WTC11 (cell line): ENCODE measurements around the gene ZNF423. TPM values are rescaled to one million over a fixed set of nuclear protein-coding genes. Genes with fewer than 3 reads are reported as not detected.

Experiments used
- ATAC-seq: fragments of 200-7000 bp; cut with Tn5 transposase; 2 replicates; pipeline ENCODE4 v1.10.0; 2021; ENCODE audit warnings: mild to moderate bottlenecking, moderate library complexity
- CTCF ChIA-PET: fragments of 300-600 bp; sonication (Branson Sonifier 250); formaldehyde crosslinking; loops from one replicate; lab custom pipeline; 2021; ENCODE audit warnings: antibody characterized with exemption; lab: Charles Lee
- POLR2A ChIA-PET: fragments of 350-600 bp; sonication (Branson Sonifier 250); formaldehyde crosslinking; loops from one replicate; lab custom pipeline; 2021; ENCODE audit warnings: antibody characterized with exemption; lab: Charles Lee
- DNase-seq: peaks from one replicate; pipeline ENCODE4 v3.0.0; 2021; ENCODE audit warnings: low spot score
- H3K27ac Mint-ChIP-seq: 2 replicates; pipeline ENCODE4 v1.8.0; 2021; ENCODE audit warnings: mixed read lengths
- H3K27me3 Mint-ChIP-seq: 2 replicates; pipeline ENCODE4 v1.8.0; 2021; ENCODE audit warnings: low read depth, mild to moderate bottlenecking, moderate library complexity, mixed read lengths
- H3K36me3 Mint-ChIP-seq: 2 replicates; pipeline ENCODE4 v1.8.0; 2021; ENCODE audit warnings: mixed read lengths
- H3K4me1 Mint-ChIP-seq: 2 replicates; pipeline ENCODE4 v1.8.0; 2022; ENCODE audit warnings: mixed read lengths
- H3K4me3 Mint-ChIP-seq: 2 replicates; pipeline ENCODE4 v1.8.0; 2021; ENCODE audit warnings: mild to moderate bottlenecking, moderate library complexity, mixed read lengths
- H3K9me3 Mint-ChIP-seq: 2 replicates; pipeline ENCODE4 v1.8.0; 2021; ENCODE audit warnings: mixed read lengths
- FOXJ3 ChIP-seq: sonication (generic); formaldehyde crosslinking; IDR thresholded peaks from 2 replicates; pipeline ENCODE4 v1.9.0; 2021; ENCODE audit warnings: missing genetic modification reagents, mild to moderate bottlenecking, borderline replicate concordance
- FOXP1 ChIP-seq: sonication (generic); formaldehyde crosslinking; IDR thresholded peaks from 2 replicates; pipeline ENCODE4 v1.8.0; 2022; ENCODE audit warnings: missing genetic modification reagents, mild to moderate bottlenecking, moderate library complexity, borderline replicate concordance
- MXD4 ChIP-seq: fragments of 250-450 bp; sonication (Bioruptor Pico); IDR thresholded peaks from 2 replicates; pipeline ENCODE4 v1.8.0; 2021; ENCODE audit warnings: mild to moderate bottlenecking, moderate library complexity, borderline replicate concordance
- SMAD4 ChIP-seq: sonication (generic); formaldehyde crosslinking; IDR thresholded peaks from 2 replicates; pipeline ENCODE4 v1.8.0; 2022; ENCODE audit warnings: mild to moderate bottlenecking, missing genetic modification reagents
- ZNF219 ChIP-seq: sonication (generic); formaldehyde crosslinking; IDR thresholded peaks from 2 replicates; pipeline ENCODE4 v1.8.0; 2023; ENCODE audit warnings: missing genetic modification reagents, mild to moderate bottlenecking, borderline replicate concordance
- ZNF317 ChIP-seq: sonication (generic); formaldehyde crosslinking; IDR thresholded peaks from 2 replicates; pipeline ENCODE4 v1.8.1; 2023; ENCODE audit warnings: low read depth, mild to moderate bottlenecking, moderate library complexity, missing genetic modification reagents, borderline replicate concordance
- total RNA-seq: library from RNA; stranded (reverse); gene quantifications from 3 replicates; pipeline ENCODE4 v1.2.3, GENCODE V29; 2021
- TF ChIP-seq, protein P1 (sequence below): fragments of 200-600 bp; IDR thresholded peaks from 2 replicates; pipeline ENCODE4 v1.8.0; 2022; ENCODE audit warnings: antibody characterized with exemption
- TF ChIP-seq, protein P2 (sequence below): sonication (generic); formaldehyde crosslinking; IDR thresholded peaks from 2 replicates; pipeline ENCODE4 v1.8.0; 2022; ENCODE audit warnings: mild to moderate bottlenecking, missing genetic modification reagents
- TF ChIP-seq, protein P3 (sequence below): fragments of 250-450 bp; sonication (Bioruptor Pico); IDR thresholded peaks from 2 replicates; pipeline ENCODE4 v2.1.2; 2022; ENCODE audit warnings: mild to moderate bottlenecking, moderate library complexity
- TF ChIP-seq, protein P4 (sequence below): sonication (generic); formaldehyde crosslinking; IDR thresholded peaks from 2 replicates; pipeline ENCODE4 v1.8.0; 2023; ENCODE audit warnings: missing genetic modification reagents, mild to moderate bottlenecking, borderline replicate concordance

Gene ZNF423
- total RNA-seq, 1 experiment from 2014 or later, result 38.8 TPM

DNA sequence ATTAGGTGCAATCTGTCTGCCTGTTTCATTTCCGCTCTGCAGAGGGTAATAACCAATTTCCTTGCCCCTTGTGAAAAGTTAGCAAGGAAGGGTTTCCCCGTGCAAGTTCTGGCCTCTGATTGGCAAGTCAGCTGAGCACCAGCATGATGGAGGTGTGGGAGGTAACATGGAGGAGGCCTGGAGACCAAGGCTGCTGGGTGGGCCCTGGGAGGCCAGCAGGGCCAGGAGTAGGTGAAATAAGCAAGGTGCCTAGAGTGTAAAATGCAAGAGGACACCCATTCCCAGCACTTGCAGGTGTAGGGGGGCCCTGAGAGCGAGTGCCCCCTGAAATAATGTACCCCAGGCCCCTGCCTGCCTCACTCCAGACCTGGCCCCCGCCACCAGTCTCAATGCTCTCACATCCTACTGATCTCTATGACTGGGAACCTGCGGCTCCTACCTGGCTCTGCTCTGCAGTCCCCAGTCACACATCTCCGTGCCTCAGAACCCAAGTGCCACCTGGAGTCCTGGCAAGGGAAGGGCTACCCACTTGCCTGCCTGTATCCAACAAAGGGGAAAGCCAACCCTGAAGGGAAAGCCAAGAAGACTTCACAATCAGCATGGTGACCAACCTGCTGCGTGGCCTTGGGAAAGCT is 366.1 kb downstream of the ZNF423 start (continued):
- TF ChIP-seq, protein P1, sequence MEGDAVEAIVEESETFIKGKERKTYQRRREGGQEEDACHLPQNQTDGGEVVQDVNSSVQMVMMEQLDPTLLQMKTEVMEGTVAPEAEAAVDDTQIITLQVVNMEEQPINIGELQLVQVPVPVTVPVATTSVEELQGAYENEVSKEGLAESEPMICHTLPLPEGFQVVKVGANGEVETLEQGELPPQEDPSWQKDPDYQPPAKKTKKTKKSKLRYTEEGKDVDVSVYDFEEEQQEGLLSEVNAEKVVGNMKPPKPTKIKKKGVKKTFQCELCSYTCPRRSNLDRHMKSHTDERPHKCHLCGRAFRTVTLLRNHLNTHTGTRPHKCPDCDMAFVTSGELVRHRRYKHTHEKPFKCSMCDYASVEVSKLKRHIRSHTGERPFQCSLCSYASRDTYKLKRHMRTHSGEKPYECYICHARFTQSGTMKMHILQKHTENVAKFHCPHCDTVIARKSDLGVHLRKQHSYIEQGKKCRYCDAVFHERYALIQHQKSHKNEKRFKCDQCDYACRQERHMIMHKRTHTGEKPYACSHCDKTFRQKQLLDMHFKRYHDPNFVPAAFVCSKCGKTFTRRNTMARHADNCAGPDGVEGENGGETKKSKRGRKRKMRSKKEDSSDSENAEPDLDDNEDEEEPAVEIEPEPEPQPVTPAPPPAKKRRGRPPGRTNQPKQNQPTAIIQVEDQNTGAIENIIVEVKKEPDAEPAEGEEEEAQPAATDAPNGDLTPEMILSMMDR, result no peak
- TF ChIP-seq ZNF219 (no peak), ZNF317 (CRISPR knock-in tag) (no peak)
- TF ChIP-seq, protein P2, sequence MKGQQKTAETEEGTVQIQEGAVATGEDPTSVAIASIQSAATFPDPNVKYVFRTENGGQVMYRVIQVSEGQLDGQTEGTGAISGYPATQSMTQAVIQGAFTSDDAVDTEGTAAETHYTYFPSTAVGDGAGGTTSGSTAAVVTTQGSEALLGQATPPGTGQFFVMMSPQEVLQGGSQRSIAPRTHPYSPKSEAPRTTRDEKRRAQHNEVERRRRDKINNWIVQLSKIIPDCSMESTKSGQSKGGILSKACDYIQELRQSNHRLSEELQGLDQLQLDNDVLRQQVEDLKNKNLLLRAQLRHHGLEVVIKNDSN (CRISPR knock-in tag), result no peak
- TF ChIP-seq, protein P3, sequence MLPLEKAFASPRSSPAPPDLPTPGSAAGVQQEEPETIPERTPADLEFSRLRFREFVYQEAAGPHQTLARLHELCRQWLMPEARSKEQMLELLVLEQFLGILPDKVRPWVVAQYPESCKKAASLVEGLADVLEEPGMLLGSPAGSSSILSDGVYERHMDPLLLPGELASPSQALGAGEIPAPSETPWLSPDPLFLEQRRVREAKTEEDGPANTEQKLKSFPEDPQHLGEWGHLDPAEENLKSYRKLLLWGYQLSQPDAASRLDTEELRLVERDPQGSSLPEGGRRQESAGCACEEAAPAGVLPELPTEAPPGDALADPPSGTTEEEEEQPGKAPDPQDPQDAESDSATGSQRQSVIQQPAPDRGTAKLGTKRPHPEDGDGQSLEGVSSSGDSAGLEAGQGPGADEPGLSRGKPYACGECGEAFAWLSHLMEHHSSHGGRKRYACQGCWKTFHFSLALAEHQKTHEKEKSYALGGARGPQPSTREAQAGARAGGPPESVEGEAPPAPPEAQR, result no peak

DNA sequence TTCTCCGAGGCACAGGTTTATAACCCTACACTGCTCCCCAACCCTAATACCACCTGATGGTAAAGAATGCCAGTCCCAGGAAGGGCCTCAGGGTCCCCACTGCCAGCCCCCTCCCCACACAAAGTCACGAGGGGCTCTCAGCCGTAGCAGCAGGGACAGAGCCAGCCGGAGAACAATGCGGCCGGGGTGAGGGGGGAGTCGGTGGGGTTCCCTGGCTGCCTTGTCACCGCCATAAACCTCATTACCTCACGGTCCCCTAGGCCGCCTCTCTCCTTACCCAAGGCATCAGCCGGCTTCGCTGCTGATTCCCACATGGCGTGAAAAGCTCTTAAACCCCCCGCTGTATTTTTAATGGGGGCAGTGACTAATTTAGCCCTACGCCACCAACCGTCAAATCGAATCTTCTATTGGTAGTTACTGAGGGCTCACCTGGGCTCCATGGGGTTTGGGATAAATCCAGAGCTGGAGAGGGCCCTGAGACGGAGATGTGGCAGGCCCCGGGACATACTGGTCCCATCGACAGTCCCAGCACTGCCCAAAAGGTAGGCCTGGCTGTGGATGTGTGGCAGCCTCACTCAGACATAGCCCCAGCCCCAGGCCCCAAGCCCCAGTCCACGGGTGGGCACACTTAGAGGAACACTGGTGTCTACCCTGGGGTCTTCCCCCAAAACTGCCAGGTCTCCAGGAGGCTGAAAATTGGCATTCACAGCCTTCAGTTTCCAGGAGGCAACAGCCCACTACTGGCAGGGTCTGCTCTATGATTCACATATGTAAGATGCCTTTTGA is 367.0 kb downstream of the ZNF423 start:
- TF ChIP-seq FOXP1 (CRISPR knock-in tag), result no peak
- no peak for DNase-seq
- Mint-ChIP-seq H3K4me1 (peaks cover 19% of the 10 kb centered on the region), H3K27me3 (no peaks in the 10 kb centered on the region), H3K27ac (no peak overlapping the region), H3K4me3 (no peak overlapping the region), H3K36me3 (no peaks in the 10 kb centered on the region; the same call in 1 of the 2 replicates), H3K9me3 (0 out of 2 replicates have a peak, but pooled peaks cover 4% of the 10 kb centered on the region)
- ChIA-PET CTCF (no interaction called here), POLR2A (no interaction called here)
- ATAC-seq, result no peak

DNA sequence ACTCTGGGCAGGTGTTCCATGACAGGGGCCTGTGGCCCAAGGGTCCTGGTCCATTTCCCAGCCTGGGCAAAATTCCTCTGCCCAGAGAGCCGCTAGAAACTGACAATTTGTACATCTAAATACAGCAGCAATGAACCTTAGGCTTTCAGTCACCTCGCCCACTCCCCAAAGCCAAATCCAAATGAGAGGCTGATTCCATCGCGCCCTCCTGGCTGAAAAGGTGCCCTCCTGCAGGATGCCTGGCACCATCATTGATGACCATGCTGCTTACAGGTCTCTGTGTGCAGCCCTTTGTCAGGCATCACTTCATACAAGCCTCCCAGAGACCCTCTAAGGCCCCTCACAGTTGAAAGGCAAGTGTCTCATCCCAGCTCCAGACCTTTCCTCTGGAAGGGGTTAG is 367.6 kb downstream of the ZNF423 start:
- Mint-ChIP-seq H3K27ac (no peak overlapping the region), H3K36me3 (no peaks in the 10 kb centered on the region; the same call in 1 of the 2 replicates)
- CTCF ChIA-PET, result no interaction called here

More for the DNA sequence above, 367.6 kb downstream of the ZNF423 start:
- Mint-ChIP-seq H3K4me1 (peaks cover 19% of the 10 kb centered on the region), H3K9me3 (0 out of 2 replicates have a peak, but pooled peaks cover 4% of the 10 kb centered on the region), H3K4me3 (no peak overlapping the region), H3K27me3 (peaks cover 3% of the 10 kb centered on the region)
- DNase-seq (no peak), ATAC-seq (no peak)
- POLR2A ChIA-PET, result no interaction called here
- no peak for TF ChIP-seq FOXP1 (CRISPR knock-in tag)
- TF ChIP-seq FOXJ3 (CRISPR knock-in tag), result no peak
- no peak for TF ChIP-seq SMAD4 (CRISPR knock-in tag)
- TF ChIP-seq, protein P4, sequence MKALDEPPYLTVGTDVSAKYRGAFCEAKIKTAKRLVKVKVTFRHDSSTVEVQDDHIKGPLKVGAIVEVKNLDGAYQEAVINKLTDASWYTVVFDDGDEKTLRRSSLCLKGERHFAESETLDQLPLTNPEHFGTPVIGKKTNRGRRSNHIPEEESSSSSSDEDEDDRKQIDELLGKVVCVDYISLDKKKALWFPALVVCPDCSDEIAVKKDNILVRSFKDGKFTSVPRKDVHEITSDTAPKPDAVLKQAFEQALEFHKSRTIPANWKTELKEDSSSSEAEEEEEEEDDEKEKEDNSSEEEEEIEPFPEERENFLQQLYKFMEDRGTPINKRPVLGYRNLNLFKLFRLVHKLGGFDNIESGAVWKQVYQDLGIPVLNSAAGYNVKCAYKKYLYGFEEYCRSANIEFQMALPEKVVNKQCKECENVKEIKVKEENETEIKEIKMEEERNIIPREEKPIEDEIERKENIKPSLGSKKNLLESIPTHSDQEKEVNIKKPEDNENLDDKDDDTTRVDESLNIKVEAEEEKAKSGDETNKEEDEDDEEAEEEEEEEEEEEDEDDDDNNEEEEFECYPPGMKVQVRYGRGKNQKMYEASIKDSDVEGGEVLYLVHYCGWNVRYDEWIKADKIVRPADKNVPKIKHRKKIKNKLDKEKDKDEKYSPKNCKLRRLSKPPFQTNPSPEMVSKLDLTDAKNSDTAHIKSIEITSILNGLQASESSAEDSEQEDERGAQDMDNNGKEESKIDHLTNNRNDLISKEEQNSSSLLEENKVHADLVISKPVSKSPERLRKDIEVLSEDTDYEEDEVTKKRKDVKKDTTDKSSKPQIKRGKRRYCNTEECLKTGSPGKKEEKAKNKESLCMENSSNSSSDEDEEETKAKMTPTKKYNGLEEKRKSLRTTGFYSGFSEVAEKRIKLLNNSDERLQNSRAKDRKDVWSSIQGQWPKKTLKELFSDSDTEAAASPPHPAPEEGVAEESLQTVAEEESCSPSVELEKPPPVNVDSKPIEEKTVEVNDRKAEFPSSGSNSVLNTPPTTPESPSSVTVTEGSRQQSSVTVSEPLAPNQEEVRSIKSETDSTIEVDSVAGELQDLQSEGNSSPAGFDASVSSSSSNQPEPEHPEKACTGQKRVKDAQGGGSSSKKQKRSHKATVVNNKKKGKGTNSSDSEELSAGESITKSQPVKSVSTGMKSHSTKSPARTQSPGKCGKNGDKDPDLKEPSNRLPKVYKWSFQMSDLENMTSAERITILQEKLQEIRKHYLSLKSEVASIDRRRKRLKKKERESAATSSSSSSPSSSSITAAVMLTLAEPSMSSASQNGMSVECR (CRISPR knock-in tag), result no peak
- no peak for TF ChIP-seq MXD4 (CRISPR knock-in tag)
